SH-SY5Y (cell line): ENCODE data around the gene NUP54.

Experiments
- GATA2 ChIP-seq: IDR thresholded peaks from 2 replicates; pipeline ENCODE4 v1.6.1; 2011; ENCODE audit warnings: mild to moderate bottlenecking, low read depth, low read length
- GATA3 ChIP-seq: IDR thresholded peaks from 2 replicates; pipeline ENCODE4 v1.6.1; 2011; ENCODE audit warnings: low read depth, mild to moderate bottlenecking, low read length, moderate library complexity

- TF ChIP-seq GATA2 (no peak), GATA3 (no peak)
Measured at GRCh38 chr4:76067652-76068286, 80.4 kb downstream of the NUP54 start.
